GM12878 (cell line): ENCODE results near the gene NHERF2. TPM values are rescaled to one million over a fixed set of nuclear protein-coding genes. Genes with fewer than 3 reads are reported as not detected.

Experiments
- ATAC-seq: fragments of 200-7000 bp; cut with Tn5 transposase; 3 replicates; pipeline ENCODE4 v1.9.1; 2020; ENCODE audit warnings: mild to moderate bottlenecking, moderate library complexity
- BruUV-seq: library from RNA; stranded (reverse); fragments of 400-500 nt; replicated peaks from 2 replicates; lab custom pipeline; 2021; lab: Mats Ljungman, UMichigan
- CTCF ChIA-PET: fragments of 300-600 bp; sonication (Branson Sonifier 250); formaldehyde crosslinking; extraction: SDS; loops from one replicate; lab custom pipeline; 2021; ENCODE audit warnings: inconsistent platforms; lab: Yijun Ruan, JAX
- POLR2A ChIA-PET: fragments of 350-600 bp; formaldehyde crosslinking; extraction: SDS; loops from one replicate; lab custom pipeline; 2021; ENCODE audit warnings: inconsistent platforms; lab: Charles Lee
- RAD21 ChIA-PET: fragments of 300-600 bp; sonication (Branson Sonifier 250); formaldehyde crosslinking; loops from one replicate; lab custom pipeline; 2023; ENCODE audit warnings: antibody characterized with exemption; ENCODE audit not compliant: unreplicated experiment; lab: Charles Lee
- SMC1A ChIA-PET: fragments of 300-600 bp; sonication (Branson Sonifier 250); formaldehyde crosslinking; loops from one replicate; lab custom pipeline; 2023; ENCODE audit not compliant: unreplicated experiment, uncharacterized antibody; lab: Charles Lee
- DNase-seq: peaks from one replicate; pipeline ENCODE4 v3.0.0-alpha.2; 2011; ENCODE audit warnings: low read depth, low spot score
- FAIRE-seq: peaks from 3 replicates; lab custom pipeline; 2011; peaks lifted over from hg19 to GRCh38; lab: Jason Lieb, UNC
- H2AFZ ChIP-seq: 2 replicates; pipeline ENCODE4 v1.6.0; 2011; ENCODE audit warnings: low read depth, low read length, control low read depth; ENCODE audit not compliant: control insufficient read depth
- H3K27ac ChIP-seq: 2 replicates; pipeline ENCODE4 v1.5.1; 2011; ENCODE audit warnings: control low read depth; ENCODE audit not compliant: control insufficient read depth, insufficient read depth
- H3K27me3 ChIP-seq, 2 experiments: replicated peaks in 1 of 2; 2 replicates each; pipeline versions ENCODE4 v1.6.0 to v1.6.1; 2011; ENCODE audit warnings: low read length in 1 of 2; ENCODE audit not compliant: control insufficient read depth in 2 of 2, insufficient read depth in 2 of 2
- H3K36me3 ChIP-seq, 2 experiments: 2 replicates each; pipeline ENCODE4 v1.5.1; 2011; ENCODE audit warnings: low read length in 1 of 2; ENCODE audit not compliant: control insufficient read depth in 2 of 2, insufficient read depth in 2 of 2
- H3K4me1 ChIP-seq: 2 replicates; pipeline ENCODE4 v1.6.1; 2011; ENCODE audit warnings: mild to moderate bottlenecking, low read length, moderate library complexity, mixed read lengths; ENCODE audit not compliant: control insufficient read depth, insufficient read depth
- H3K4me2 ChIP-seq: 2 replicates; pipeline ENCODE4 v1.6.0; 2011; ENCODE audit warnings: control low read depth; ENCODE audit not compliant: control insufficient read depth, insufficient read depth
- H3K4me3 ChIP-seq: fragments of 200-600 bp; sonication (generic); 2 replicates; pipeline ENCODE4 v1.5.1; 2016
- H3K79me2 ChIP-seq: 2 replicates; pipeline ENCODE4 v1.6.0; 2011; ENCODE audit warnings: low read length; ENCODE audit not compliant: control insufficient read depth, insufficient read depth
- H3K9ac ChIP-seq: 2 replicates; pipeline ENCODE4 v1.8.0; 2011; ENCODE audit warnings: low read length, control low read depth, mixed read lengths; ENCODE audit not compliant: control insufficient read depth, insufficient read depth
- H3K9me3 ChIP-seq: replicated peaks from 3 replicates; pipeline ENCODE4 v1.5.1; 2011; ENCODE audit warnings: mild to moderate bottlenecking, low read length; ENCODE audit not compliant: control insufficient read depth, insufficient read depth
- H4K20me1 ChIP-seq: 2 replicates; pipeline ENCODE4 v1.6.0; 2011; ENCODE audit not compliant: control insufficient read depth, insufficient read depth
- GATAD2B ChIP-seq: fragments of 450-650 bp; conservative IDR thresholded peaks from 2 replicates; pipeline ENCODE4 v1.6.1; 2017; ENCODE audit warnings: low read depth, mild to moderate bottlenecking, moderate library complexity
- IRF5 ChIP-seq: fragments of 450-650 bp; IDR thresholded peaks from 2 replicates; pipeline ENCODE4 v1.6.1; 2017; ENCODE audit warnings: borderline replicate concordance
- LARP7 ChIP-seq: fragments of 450-650 bp; IDR thresholded peaks from 2 replicates; pipeline ENCODE4 v1.6.1; 2017; ENCODE audit warnings: mild to moderate bottlenecking
- NFYB ChIP-seq: IDR thresholded peaks from 2 replicates; pipeline ENCODE4 v1.6.1; 2011; ENCODE audit warnings: low read depth, mild to moderate bottlenecking, low read length, improper control_type of control experiment, moderate library complexity; ENCODE audit not compliant: insufficient read depth
- RBBP5 ChIP-seq: fragments of 200-600 bp; sonication (generic); conservative IDR thresholded peaks from 2 replicates; pipeline ENCODE4 v1.6.1; 2016
- SIX5 ChIP-seq: IDR thresholded peaks from 2 replicates; pipeline ENCODE4 v1.6.1; 2011; ENCODE audit warnings: mild to moderate bottlenecking, low read depth, low read length, moderate library complexity; ENCODE audit not compliant: severe bottlenecking
- WGBS: methylation state at CpG from one replicate; pipeline ENCODE4 v1.1.6; 2016; ENCODE audit warnings: low lambda C conversion rate; ENCODE audit not compliant: insufficient replicate concordance, insufficient coverage; ENCODE audit errors: missing lambda C conversion rate; 5-methylcytosine and 5-hydroxymethylcytosine counted together
- in situ Hi-C: fragments of 300-500 bp; cut with MboI; formaldehyde crosslinking; loops from 9 replicates; pipeline ENCODE4 v1.14.3; 2018; ENCODE audit warnings: mixed read lengths
- intact Hi-C: fragments of 100-400 bp; cut with micrococcal nuclease; formaldehyde crosslinking; loops from one replicate; pipeline ENCODE4 v1.14.2; 2022; ENCODE audit not compliant: unreplicated experiment
- polyA plus RNA-seq, 11 experiments: library from polyadenylated mRNA; depleted of rRNA in 4 of 11; unstranded in 6 of 11; stranded (reverse) in 5 of 11; fragments of >200 nt; fragmentation: Nextera tagmentation in 4 of 11; fragmentation: Illumina TruSeq in 1 of 11; extraction: Ambion mirVana in 4 of 11; extraction: Trizol in 1 of 11; gene quantifications; 1 replicate in 1 of 11; 2 replicates in 10 of 11; pipeline versions ENCODE4 v1.2.1 to v1.2.3, GENCODE V29; 2011 to 2016; ENCODE audit warnings: inconsistent platforms in 2 of 11, missing spikeins in 2 of 11, low read depth in 1 of 11
- total RNA-seq, 4 experiments: library from RNA; depleted of rRNA in 3 of 4; stranded (reverse); fragments of >200 nt in 3 of 4; fragmentation: Illumina TruSeq in 1 of 4; extraction: Trizol in 1 of 4; gene quantifications; 2 replicates each; pipeline versions ENCODE4 v1.2.1 to v1.2.3, GENCODE V29; 2013 to 2021

NHERF2 gene
- total and polyA plus RNA-seq, 10 of the 15 experiments (the other 5 are each of a cell fraction or from before 2014, with no cell fraction given): 0.05 to 0.31 (median 0.08) TPM; not detected in 4

- TF ChIP-seq IRF5 (no peak), RBBP5 (no peak)
- TF ChIP-seq, all 136 proteins: peak for 0
These were observed 1.5 kb upstream of the NHERF2 start (continued) for GRCh38 chr16:2025251-2025650.

GRCh38 chr16:2025878-2026460 is 733 bp upstream of the NHERF2 start:
- Histone ChIP-seq H3K9ac (no peak overlapping the region), H4K20me1 (peaks cover 5% of the 10 kb centered on the region; the same call in 1 of the 2 replicates), H3K36me3 (no peaks in the 10 kb centered on the region), H3K4me3 (no peak overlapping the region), H3K27me3 (peaks cover 11 to 13% of the 10 kb centered on the region in 2 experiments), H2AFZ (no peak overlapping the region), H3K4me1 (peaks cover 7% of the 10 kb centered on the region), H3K79me2 (no peaks in the 10 kb centered on the region), H3K27ac (no peak overlapping the region), H3K9me3 (no peaks in the 10 kb centered on the region), H3K4me2 (no peak overlapping the region)
- BruUV-seq: no TSS peak
- 52% methylated on average over 16 of the region's 16 CpGs for WGBS
- POLR2A ChIA-PET: no interaction called here
- CTCF ChIA-PET: interaction anchor here (1.0 to 4.4 kb wide), 2 partner anchors 114 to 129 kb away, joined by 3 to 79 read pairs; partner anchors contain the start of gene TRAF7
- ATAC-seq (no peak), DNase-seq (no peak), FAIRE-seq (no peak)
- RAD21 ChIA-PET: no interaction called here
- intact Hi-C loops (no loop called here), in situ Hi-C loops (no loop called here)
- SMC1A ChIA-PET: interaction anchor here (1.0 kb wide), 1 partner anchor 114 kb away, joined by 4 read pairs; no protein-coding TSS in a partner anchor
- TF ChIP-seq SIX5 (no peak), NFYB (no peak), LARP7 (no peak), GATAD2B (no peak)
